KMS-11 (cell line): Measurements from ENCODE around the gene KAZN.

Experiments
- H2AFZ ChIP-seq: fragments of 200-600 bp; sonication (generic); 2 replicates; pipeline ENCODE4 v1.6.1; 2016; ENCODE audit warnings: antibody characterized with exemption, mixed run types, low read depth
- H3K27ac ChIP-seq: fragments of 200-600 bp; sonication (generic); 2 replicates; pipeline ENCODE4 v1.6.1; 2016; ENCODE audit warnings: mild to moderate bottlenecking, mixed run types
- H3K27me3 ChIP-seq: fragments of 200-600 bp; sonication (generic); 2 replicates; pipeline ENCODE4 v1.6.1; 2017; ENCODE audit warnings: mild to moderate bottlenecking, low read depth, mixed run types, moderate library complexity; ENCODE audit not compliant: insufficient read depth
- H3K36me3 ChIP-seq: fragments of 200-600 bp; sonication (generic); 2 replicates; pipeline ENCODE4 v1.6.1; 2017; ENCODE audit warnings: mild to moderate bottlenecking, mixed run types; ENCODE audit not compliant: insufficient read depth
- H3K4me1 ChIP-seq: fragments of 200-600 bp; sonication (generic); 2 replicates; pipeline ENCODE4 v1.6.1; 2016; ENCODE audit warnings: mild to moderate bottlenecking, low read depth, mixed run types; ENCODE audit not compliant: poor library complexity, severe bottlenecking
- H3K4me2 ChIP-seq: fragments of 200-600 bp; sonication (generic); 2 replicates; pipeline ENCODE4 v1.7.0; 2016; ENCODE audit warnings: mild to moderate bottlenecking, mixed run types
- H3K4me3 ChIP-seq: fragments of 200-600 bp; sonication (generic); IDR thresholded peaks from 2 replicates; pipeline ENCODE4 v1.6.1; 2017; ENCODE audit warnings: low read depth, low read length, mixed read lengths; ENCODE audit not compliant: insufficient read depth
- H3K79me2 ChIP-seq: fragments of 200-600 bp; sonication (generic); 2 replicates; pipeline ENCODE4 v1.6.1; 2016; ENCODE audit warnings: low read depth, mixed run types; ENCODE audit not compliant: insufficient read depth
- H3K9ac ChIP-seq: fragments of 200-600 bp; sonication (generic); 2 replicates; pipeline ENCODE4 v1.6.1; 2016; ENCODE audit warnings: mild to moderate bottlenecking, mixed run types
- H4K20me1 ChIP-seq: fragments of 200-600 bp; sonication (generic); 2 replicates; pipeline ENCODE4 v1.6.1; 2016; ENCODE audit warnings: mild to moderate bottlenecking, mixed run types; ENCODE audit not compliant: insufficient read depth
- CTCF ChIP-seq: fragments of 200-600 bp; sonication (generic); conservative IDR thresholded peaks from 2 replicates; pipeline ENCODE4 v1.6.1; 2017; ENCODE audit warnings: low read depth, mild to moderate bottlenecking, antibody characterized with exemption, low read length, moderate library complexity, mixed read lengths

The KAZN gene

DNA sequence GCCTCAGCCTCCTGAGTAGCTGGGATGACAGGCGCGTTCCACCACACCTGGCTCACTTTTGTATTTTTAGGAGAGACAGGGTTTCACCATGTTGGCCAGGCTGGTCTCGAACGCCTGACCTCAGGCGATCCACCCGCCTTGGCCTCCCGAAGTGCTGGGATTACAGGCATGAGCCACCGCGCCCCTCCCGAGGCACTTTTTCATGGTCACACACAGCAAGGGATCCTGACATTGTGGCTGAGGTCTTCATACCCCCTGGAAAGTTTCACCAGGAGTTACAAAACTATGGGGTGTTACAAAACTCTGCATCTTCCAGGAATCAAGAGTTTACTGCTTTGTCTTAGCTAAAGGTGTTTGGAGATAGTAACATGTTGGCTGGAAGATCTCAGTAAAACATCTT lies 320.8 kb downstream of the KAZN start:
- Histone ChIP-seq H3K27ac (no peak overlapping the region), H3K4me1 (no peaks in the 10 kb centered on the region), H2AFZ (no peak overlapping the region), H3K4me3 (no peak overlapping the region), H3K9ac (no peak overlapping the region), H3K27me3 (peaks cover 6% of the 10 kb centered on the region), H3K36me3 (no peaks in the 10 kb centered on the region), H3K4me2 (no peak overlapping the region), H3K79me2 (no peaks in the 10 kb centered on the region), H4K20me1 (no peaks in the 10 kb centered on the region)
- TF ChIP-seq CTCF: no peak

DNA sequence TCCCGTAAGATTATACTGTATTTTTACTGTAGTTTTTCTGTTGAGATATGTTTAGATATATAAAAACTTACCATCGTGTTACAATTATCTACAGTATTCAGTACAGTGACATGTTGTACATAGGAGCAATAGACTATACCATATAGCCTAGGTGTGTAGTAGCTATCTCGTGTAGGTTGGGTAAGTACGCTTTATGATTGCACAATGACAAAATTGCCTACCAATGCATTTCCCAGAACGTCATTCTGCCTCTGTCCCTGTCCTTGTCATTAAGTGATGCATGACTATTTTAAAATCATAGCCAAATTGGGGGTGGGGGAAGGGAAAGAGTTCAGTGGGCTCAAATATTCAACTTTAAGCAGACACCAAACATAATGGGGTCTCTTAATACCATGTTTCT lies 321.3 kb downstream of the KAZN start:
- no peaks in the 10 kb centered on the region for H3K4me1 ChIP-seq
- H3K27me3 ChIP-seq: peaks cover 6% of the 10 kb centered on the region
- no peak for TF ChIP-seq CTCF
- H3K27ac ChIP-seq: no peak overlapping the region
- no peaks in the 10 kb centered on the region for H3K36me3 ChIP-seq
- no peak overlapping the region for H3K4me2 ChIP-seq
- H3K4me3 ChIP-seq: no peak overlapping the region
- no peaks in the 10 kb centered on the region for H4K20me1 ChIP-seq
- H3K79me2 ChIP-seq: no peaks in the 10 kb centered on the region
- no peak overlapping the region for H3K9ac ChIP-seq
- H2AFZ ChIP-seq: no peak overlapping the region

- no peak for TF ChIP-seq CTCF
- Histone ChIP-seq H3K4me3 (no peak overlapping the region), H3K36me3 (no peaks in the 10 kb centered on the region), H3K4me1 (no peaks in the 10 kb centered on the region), H3K27ac (no peak overlapping the region), H3K4me2 (no peak overlapping the region), H3K27me3 (peaks cover 15% of the 10 kb centered on the region), H2AFZ (no peak overlapping the region), H4K20me1 (no peaks in the 10 kb centered on the region), H3K9ac (no peak overlapping the region), H3K79me2 (no peaks in the 10 kb centered on the region)
These were observed 322.6 kb downstream of the KAZN start for GRCh38 chr1:14921057-14921456.

GRCh38 chr1:14922942-14923726 lies 324.6 kb downstream of the KAZN start:
- Histone ChIP-seq H3K4me1 (no peaks in the 10 kb centered on the region), H4K20me1 (no peaks in the 10 kb centered on the region), H3K27me3 (peaks cover 25% of the 10 kb centered on the region), H3K9ac (no peak overlapping the region), H2AFZ (no peak overlapping the region; the same call in 1 of the 2 replicates), H3K79me2 (no peaks in the 10 kb centered on the region), H3K36me3 (no peaks in the 10 kb centered on the region), H3K27ac (no peak overlapping the region), H3K4me2 (no peak overlapping the region), H3K4me3 (no peak overlapping the region)
- TF ChIP-seq CTCF: no peak
